Stimulated activated CD8-positive, alpha-beta memory T cell treated with anti-CD3 and anti-CD28 coated beads, Interleukin-15, amount 100 ng/mL, for 24 hours (primary cell): ENCODE results near the gene HUS1B.
"Not testable (repeated sequence)": the region's sequence is repeated elsewhere in the genome, so short reads cannot be mapped to it uniquely, and the experiment has no call there.

Source experiments
- DNase-seq: peaks from one replicate; pipeline ENCODE4 v3.0.0-alpha.2; 2020; ENCODE audit warnings: low read depth

The HUS1B gene

DNA sequence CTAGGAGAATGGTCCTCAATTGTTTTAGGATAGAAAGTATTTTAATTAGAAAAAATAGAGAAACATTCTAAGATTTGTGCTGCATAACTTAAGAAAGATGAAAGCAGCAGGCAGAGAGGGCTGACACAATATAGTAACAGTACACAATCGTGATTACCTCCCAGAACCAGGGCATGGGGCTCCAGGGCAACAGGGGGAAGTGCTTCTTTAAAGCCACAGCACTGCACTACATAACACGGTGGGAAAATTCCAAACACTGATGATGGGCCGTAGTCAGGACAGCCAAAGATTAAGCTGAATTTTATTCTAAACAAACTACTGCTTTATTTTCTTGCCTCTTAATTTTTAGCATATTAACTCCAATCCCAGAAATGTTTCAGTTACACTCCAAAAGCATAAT is 21.6 kb upstream of the HUS1B start:
- no peak for DNase-seq

DNA sequence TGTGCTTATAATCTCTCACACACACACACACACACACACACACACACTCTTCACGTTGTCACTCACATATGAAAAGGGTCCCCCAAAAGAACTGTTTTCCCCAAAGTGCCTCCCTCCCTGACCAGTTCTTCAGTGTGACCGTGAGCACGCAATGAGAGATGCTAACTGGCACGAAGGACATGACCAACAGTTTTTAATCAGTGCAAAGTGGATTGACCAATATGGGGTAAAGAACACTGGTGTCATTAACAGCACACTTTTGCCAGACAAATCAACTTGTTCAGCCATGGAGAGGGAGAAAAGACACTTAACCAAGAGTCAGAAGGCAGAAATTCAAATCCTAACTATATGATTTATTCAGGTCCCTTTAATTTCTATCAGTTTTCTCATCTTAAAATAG is 21.0 kb upstream of the HUS1B start:
- DNase-seq = no peak

DNA sequence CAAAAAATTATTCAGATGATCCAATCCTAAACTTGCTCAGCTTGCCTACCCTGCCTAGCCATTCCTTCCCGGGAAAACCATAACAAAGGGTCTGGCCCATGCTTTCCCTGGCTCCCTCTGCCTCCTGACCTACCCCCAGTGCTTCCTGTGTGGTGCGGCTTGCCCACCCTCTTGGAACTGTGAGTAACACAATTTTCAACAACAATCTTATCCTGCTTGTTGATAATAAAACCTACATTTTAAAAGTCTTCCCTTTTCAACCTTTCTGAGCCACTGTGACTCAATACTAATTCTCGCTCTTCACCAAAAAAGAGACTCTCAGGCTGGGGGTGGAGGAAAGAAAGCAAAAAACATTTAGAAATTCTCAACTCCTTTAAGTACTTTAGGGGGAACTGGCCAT is 18.1 kb upstream of the HUS1B start:
- DNase-seq = no peak

DNA sequence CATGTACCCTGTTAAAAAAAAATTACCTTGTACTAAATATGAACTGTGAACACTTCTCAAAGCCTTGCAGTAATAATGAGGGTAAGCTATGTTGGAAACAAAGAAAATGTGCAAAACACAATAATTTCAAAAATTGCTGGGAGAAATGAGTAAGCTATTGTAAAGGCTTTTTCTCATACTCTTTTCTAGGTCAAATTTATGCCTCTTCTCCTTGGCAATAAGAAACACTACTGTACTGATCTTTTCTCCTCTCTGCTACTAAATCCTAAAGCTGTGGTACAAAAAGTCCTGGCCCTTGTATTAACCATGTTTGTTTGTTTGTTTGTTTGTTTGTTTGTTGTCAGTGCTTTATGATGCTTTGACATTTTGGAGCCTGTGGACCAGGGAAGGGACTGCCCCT is 17.5 kb upstream of the HUS1B start:
- no peak for DNase-seq

DNA sequence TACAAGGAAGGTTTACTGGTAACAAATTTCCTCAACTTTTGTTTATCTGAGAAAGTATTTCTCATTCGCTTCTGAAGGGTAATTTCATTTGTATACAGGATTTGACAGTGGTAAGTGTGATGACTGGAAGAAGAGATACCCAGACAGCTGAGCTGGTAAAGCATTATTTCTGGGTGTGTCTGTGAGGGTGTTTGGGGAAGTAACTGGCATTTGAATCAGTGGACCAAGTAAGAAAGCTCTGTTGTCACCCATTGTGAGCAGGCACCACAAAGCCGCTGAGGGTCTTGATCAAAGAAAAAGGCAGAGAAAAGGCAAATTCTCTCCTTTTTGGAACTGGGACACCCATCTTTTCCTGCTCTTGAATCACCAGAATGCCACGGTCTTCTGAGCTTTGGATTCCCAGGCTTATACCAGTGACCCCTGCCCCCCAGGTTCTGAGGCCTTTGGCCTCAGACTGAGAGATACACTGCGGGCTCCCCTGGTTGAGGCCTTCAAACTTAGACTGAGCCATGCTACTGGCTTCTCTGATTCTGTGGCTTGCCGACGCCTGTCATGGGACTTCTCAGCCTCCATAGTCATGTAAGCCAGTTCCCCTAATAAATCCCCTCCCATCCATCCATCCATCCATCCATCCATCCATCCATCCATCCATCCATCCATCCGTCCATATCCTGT is 10.5 kb upstream of the HUS1B start:
- no peak for DNase-seq

DNA sequence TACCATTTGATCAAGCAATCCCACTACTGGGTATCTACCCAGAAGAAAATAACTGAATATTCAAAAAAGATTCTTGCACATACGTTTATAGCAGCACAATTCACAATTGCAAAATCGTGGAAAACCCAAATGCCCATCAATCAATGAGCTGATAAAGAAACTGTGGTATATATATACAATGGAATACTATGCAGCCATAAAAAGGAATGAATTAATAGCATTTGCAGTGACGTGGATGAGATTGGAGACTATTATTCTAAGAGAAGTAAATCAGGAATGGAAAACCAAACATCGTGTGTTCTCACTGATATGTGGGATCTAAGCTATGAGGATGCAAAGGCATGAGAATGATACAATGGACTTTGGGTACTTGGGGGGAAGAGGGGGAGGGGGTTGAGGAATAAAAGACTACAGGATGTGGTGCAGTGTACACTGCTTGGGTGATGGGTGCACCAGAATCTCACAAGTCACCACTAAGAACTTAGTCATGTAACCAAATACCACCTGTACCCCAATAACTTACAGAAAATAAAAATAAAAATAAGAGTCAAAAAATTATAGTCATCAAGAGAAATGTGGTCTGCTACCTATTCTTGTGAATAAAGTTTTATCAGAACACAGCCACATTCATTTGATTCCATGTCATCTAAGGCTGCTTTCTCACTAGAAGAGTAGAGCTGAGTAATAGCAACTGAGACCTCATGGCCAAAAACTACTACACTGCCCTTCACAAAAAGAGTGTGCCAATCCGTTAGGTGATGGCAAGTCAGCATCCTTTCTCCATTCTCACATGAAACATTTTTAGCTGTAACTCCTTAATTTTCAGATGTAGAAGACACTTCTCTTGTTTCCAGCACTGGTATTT is 8.7 kb upstream of the HUS1B start:
- DNase-seq = no peak

DNA sequence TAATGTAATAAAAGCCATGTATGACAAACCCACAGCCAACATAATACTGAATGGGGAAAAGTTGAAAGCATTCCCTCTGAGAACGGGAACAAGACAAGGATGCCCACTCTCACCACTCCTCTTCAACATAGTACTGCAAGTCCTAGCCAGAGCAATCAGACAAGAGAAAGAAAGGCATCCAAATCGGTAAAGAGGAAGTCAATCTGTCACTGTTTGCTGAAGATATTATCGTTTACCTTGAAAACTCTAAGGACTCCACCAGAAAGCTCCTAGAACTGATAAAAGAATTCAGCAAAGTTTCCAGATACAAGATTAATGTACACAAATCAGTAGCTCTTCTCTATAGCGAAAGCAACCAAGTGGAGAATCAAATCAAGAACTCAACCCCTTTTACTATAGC is 6.9 kb upstream of the HUS1B start:
- DNase-seq = not testable (repeated sequence)

DNA sequence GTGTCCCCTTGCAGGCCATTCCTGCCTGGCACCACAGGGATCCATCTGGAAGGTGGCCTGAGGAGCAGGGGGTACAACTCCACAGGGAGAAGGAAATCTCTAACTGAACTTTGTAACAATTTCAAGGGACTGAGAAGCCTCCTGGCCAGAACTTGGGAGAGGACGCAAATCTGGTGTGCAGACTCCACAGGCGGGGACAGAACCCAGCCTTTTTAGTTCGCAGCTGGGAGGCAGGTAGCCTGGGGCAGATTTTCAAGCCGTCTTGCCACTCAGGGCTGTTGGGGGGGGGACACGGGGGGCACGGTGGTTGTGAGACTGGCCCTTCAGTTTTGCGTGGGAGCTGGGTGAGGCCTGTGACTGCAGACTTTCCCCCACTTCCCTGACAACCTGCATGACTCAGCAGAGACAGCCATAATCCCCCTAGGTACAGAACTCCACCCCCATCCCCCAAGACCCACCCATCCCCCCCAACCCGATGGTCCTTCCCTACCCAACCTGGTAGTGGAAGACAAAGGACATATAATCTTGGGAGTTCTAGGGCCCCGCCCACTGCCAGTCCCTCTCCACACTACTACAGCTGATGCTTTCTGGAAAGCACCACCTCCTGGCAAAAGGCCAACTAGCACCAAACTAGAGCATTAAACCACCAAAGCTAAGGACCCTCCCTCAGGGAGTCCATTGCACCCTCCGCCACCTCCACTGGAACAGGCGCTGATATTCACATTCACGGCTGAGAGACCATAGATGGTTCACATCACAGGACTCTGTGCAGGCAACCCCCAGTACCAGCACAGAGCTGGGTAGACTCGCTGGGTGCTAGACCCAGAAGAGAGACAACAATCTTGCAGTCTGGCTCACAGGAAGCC is 3.0 kb upstream of the HUS1B start:
- no peak for DNase-seq

DNA sequence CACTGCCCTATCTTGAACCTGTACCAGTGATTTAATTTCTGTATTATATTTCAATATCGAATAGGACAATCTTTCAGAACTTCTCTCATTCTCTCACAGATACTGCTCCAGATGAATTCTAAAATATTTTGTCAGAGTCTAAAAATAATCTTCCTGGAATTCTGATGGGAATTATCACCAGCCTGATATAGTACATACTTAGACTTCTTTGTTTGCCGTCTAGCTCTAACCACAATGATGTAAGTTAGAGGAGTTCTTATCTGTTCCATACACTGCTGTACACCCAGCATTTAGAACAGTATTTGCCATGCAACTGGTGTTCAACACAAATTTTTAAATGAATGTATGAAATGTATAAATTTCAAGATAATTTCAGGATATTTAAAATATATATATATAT is 1.3 kb upstream of the HUS1B start:
- DNase-seq = no peak

DNA sequence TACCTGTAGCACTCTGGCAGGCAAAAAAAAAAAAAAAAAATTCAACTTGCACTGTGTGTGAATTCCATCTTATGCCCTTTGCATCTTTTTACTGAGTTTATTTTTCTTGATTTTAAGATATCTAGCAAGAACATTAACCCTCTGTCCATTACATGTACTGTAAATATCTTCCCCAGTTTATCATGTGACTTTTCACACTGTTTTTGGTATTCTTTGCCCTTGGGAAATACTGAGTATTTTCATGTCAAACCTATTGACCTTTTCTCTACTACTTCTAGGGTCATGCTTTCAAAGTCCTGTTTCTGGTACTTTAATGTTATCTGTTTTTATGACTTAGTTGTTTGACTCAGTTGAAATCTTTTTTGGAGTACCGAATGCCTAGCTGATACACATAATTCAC is 843 bp upstream of the HUS1B start:
- DNase-seq = no peak

DNA sequence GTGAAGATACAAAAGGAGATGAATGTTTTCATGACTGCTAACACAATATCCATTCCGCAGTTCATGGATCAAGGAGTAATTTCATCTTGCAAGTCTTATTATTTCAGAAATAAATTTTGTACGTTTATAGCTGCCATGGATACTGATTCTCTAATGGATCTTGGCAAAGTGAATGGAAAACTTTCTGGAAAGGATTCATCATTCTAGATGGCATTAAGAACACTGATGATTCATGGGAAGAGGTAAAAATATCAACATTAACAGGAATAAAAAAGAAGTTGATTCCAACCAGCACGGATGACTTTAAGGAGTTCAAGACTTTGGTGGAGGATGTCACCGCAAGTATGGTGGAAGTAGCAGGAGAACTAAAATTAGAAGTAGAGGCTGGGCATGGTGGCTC is 2.8 kb downstream of the HUS1B start:
- DNase-seq = no peak

DNA sequence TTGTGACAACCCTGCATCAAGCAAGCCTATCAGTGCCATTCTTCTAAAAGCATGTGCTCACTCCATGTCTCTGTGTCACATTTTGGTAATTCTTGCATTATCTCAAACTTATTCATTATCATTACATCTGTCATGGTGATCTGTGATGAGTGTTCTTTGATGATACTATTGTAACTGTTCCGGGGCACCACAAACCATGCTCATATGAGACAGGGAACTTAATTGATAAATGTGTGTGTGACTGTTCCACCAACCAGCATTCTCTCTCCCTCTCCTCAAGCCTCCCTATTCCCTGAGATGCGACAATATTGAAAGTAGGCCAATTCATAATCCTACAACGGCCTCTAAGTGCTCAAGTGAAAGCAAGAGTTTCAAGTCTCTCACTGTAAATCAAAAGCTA is 4.0 kb downstream of the HUS1B start:
- no peak for DNase-seq

DNA sequence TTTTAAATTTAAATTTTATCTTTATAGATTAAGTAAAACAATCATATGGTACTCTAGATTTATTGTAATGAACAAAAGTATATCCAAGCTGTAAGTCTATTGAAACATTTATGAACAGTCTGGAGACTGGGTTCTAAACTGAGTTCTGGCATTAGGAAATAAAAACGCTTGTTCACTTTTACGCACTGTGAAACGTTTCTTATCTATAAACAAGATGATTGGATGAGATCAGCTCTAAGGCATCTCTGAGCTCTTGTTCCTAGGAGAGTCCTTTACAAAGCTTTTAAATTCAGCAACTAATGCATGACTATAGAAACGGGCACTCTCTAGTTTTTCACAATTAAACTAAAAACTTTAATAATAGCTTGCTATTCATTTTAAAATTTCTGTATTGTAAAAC is 6.8 kb downstream of the HUS1B start:
- DNase-seq = no peak

DNA sequence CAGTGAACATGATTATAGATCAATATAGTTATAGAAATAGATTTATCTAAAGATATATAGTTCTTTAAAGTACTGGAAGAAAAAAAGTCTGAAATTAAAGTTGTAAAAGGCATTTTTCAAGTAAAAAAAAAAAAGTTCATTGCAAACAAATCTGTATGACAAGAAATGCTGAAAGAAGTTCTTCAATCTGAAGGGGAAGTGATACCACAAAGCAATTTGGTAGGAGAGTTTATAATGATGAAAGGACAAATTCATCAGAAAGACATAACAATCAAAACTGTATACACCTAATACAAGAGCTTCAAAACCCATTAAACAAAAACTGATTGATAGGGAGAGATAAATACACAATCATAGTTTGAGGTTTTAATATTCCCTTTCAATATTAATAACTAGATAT is 14.1 kb downstream of the HUS1B start:
- DNase-seq = no peak

DNA sequence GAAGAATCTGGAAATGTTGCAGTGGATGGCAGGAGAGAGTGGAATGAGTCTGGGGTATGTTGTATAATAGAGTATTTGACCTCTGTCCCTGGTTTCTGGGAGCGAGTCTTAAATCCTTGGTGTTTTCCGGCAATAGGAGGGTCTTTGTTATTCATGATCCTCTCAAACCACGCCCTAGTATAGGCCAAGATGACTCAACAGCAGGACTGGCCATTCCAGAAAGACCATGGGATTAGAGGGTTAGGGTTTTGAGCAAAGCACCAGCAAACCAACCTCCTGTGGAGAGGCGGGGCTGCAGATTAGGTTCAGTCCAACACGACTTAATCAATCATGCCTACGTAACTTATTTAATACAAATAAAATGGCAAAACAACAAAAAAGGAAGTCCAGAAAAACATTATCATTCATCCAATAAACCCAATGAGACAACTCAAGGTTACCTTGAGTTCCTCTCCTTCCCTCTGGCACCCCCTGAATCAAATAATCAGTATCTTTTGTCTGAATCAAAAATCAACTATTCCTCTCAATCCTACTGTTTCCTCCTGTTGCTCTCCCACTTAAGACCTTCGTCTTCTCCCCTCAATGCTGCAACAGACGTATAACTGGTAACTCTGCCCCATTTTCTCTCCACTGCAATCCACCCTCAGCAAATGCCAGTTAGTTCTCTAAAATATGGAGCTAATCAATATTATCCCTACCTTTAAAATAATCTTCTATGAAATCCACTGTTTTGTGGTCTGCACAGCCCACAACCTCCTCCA is 15.5 kb downstream of the HUS1B start:
- DNase-seq = no peak

DNA sequence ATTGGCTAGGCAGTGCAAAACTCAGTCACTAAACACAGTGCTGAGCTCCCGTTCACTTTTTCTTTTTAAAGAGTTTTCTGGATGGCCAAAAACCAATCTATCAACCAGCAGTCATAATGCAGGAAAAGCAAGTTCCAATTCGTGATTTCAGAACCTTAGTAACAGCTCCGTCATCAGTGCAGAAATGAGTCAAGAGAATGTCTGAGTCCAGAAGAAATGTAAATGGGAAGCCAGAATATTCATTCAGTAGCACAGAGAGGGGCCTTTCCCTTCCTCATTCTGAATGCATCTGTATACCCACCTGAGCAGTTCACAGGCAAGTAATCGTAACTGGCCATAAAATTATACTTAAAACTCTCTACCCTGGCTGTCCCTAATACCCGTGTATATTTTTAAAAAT is 20.4 kb downstream of the HUS1B start:
- DNase-seq = no peak

DNA sequence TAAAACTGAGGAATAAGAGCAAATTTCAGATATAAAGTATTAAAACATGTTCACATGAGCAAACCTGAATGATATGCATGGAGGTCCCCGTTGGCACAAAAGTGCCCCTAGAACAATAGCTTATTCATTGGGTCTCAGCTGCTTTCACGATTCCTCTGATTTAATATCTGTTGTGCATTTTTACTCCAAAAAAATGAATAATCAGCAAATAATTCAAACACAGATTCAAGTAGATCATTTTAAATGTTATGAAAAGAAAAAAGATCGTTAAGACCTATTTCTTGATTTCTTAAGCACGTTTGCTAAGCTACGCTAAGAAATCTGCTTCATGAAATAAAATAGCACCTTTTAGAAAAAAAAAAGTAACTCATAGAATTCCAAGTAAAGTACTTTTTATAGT is 21.7 kb downstream of the HUS1B start:
- DNase-seq = no peak

DNA sequence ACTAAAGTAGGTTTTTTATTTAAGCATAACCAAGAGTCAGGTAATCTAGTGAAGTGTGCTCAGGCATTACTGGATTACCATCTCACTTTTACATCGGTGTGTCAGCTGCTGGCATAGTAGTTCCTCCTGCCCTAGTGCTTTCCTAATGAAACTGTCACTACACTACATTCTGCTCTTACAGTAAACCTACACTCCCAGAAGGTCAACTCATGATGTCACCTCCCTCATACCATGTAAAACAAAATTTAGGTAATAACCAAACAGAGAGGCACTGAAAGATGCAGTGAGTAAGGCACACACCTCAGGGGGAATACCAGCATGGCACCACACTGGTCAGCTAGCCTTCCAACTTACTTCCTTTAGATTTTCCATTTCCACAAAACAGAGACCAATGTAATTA is 23.3 kb downstream of the HUS1B start:
- no peak for DNase-seq

DNA sequence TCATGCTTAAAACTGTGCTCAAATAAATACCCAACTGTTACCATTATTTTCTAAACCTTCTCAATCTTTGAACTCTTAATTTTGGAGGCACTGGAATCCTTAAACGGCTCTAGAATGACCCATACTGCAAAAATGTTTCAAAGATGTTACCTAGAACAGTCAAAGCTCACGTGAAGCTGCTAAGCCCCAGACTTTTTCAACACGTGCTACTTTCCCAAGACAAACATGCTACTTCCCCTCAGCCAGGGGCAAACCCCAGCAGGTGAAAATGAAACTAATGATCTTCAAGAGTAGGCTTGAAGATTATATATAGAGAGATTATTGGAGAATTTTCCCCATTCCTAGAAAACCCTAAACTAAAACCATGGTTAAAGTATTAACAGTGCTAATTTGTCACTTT is 28.1 kb downstream of the HUS1B start:
- DNase-seq = no peak

DNA sequence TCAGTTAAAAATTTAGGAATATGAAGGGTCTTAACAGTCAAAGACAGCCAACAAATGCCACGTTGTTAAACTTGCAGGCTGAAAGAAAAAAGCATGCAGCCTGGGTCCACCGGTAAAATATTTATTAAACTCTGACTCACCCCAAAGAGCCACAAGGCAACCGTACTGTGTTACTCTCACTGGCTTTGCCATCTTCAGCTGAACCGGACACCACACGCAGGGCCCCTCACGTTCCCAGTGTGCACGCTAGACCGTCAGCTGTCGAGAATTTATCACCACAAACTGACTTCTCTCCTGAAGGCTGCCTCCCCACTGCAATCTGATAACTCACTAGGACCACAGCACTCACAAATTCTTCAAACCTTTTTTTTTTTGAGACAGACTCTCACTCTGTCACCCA is 30.7 kb downstream of the HUS1B start:
- no peak for DNase-seq

DNA sequence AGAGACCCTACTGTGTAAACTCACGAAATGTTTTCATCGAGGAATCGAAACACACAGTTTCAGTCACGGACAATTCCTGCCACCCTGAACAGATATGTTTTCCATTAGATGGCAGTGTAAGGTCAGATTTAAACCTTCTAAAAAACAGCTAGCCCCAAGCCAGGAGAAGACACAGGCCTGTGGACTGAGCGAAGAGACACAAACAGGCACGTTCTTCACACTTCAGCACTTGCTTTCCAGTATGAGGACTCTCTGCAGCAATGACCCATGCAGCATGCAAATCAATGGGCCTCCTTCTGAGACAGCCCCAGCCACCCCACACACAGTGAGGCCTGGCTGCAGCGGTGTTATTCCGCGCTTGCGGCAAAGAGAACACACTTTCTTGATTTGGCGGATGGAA is 31.9 kb downstream of the HUS1B start:
- no peak for DNase-seq

DNA sequence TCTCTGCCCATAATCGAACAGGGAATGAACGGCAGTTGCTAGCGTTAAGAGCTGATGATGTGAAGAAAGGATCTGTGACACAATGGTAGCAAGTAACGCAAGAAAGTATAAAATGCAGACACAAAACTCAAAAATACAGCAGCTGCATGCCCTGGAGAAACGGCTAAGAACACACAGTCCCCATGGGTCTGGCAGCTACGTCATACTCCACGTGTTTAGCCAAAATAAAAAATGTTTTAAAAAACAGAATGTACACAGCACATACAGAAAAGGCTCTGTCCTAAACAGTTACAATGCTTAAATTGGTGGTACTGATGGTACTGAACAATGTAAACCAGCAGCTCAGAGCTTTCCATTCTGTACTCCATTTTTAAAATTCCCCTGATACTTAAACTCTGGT is 34.4 kb downstream of the HUS1B start:
- no peak for DNase-seq
